Measurements from ENCODE around the gene OVCH1. TPM values are rescaled to one million over a fixed set of nuclear protein-coding genes. Genes with fewer than 3 reads are reported as not detected.
"Not testable (repeated sequence)": the region's sequence is repeated elsewhere in the genome, so short reads cannot be mapped to it uniquely, and the experiment has no call there.

OVCH1 gene
- total RNA-seq, 1 experiment from 2014 or later: not detected

- POLR2A ChIA-PET; H3K27ac ChIP-seq (ENCODE audit: low read depth, low read length); H2AFZ ChIP-seq (ENCODE audit: low read depth, low read length, poor library complexity, severe bottlenecking); intact Hi-C loops (cut with micrococcal nuclease); H3K36me3 ChIP-seq (ENCODE audit: control insufficient read depth in 1 of 2, insufficient read depth in 2 of 2, low read length in 2 of 2); H3K27me3 ChIP-seq (ENCODE audit: insufficient read depth, low read length); DNase-seq (ENCODE audit: low read depth, low spot score); H3K9me3 ChIP-seq (ENCODE audit: control insufficient read depth in 1 of 2, insufficient read depth in 1 of 2, low read depth in 1 of 2, low read length in 2 of 2); H3K9me2 ChIP-seq (ENCODE audit: insufficient read depth); BruUV-seq (replicated peaks); H3K4me1 ChIP-seq (ENCODE audit: control insufficient read depth in 1 of 2, insufficient read depth in 2 of 2, low read length in 2 of 2); H3K4me3 ChIP-seq (replicated peaks in 1 of 2; ENCODE audit: low read depth in 1 of 2, low read length in 2 of 2); CTCF ChIA-PET; RAD21 ChIA-PET (ENCODE audit: low non-redundant PET in 1 of 2, low total read pairs in 2 of 2, uncharacterized antibody in 2 of 2, unreplicated experiment in 2 of 2); H4K20me1 ChIP-seq (ENCODE audit: insufficient read depth); H3K4me2 ChIP-seq (ENCODE audit: low read length); H3K79me2 ChIP-seq (ENCODE audit: insufficient read depth, low read length); H3K9ac ChIP-seq (ENCODE audit: low read length); ATAC-seq: not testable (repeated sequence)
These were observed 111.3 kb downstream of the OVCH1 start for GRCh38 chr12:29386084-29386680.

- CTCF ChIA-PET; H3K4me1 ChIP-seq (ENCODE audit: control insufficient read depth in 1 of 2, insufficient read depth in 2 of 2, low read length in 2 of 2); intact Hi-C loops (cut with micrococcal nuclease); H3K79me2 ChIP-seq (ENCODE audit: insufficient read depth, low read length); H3K9me3 ChIP-seq (ENCODE audit: control insufficient read depth in 1 of 2, insufficient read depth in 1 of 2, low read depth in 1 of 2, low read length in 2 of 2); H3K27me3 ChIP-seq (ENCODE audit: insufficient read depth, low read length); H3K36me3 ChIP-seq (ENCODE audit: control insufficient read depth in 1 of 2, insufficient read depth in 2 of 2, low read length in 2 of 2); H4K20me1 ChIP-seq (ENCODE audit: insufficient read depth); H3K9ac ChIP-seq (ENCODE audit: low read length); H2AFZ ChIP-seq (ENCODE audit: low read depth, low read length, poor library complexity, severe bottlenecking); H3K4me2 ChIP-seq (ENCODE audit: low read length); H3K27ac ChIP-seq (ENCODE audit: low read depth, low read length); H3K9me2 ChIP-seq (ENCODE audit: insufficient read depth); DNase-seq (ENCODE audit: low read depth, low spot score); RAD21 ChIA-PET (ENCODE audit: low non-redundant PET in 1 of 2, low total read pairs in 2 of 2, uncharacterized antibody in 2 of 2, unreplicated experiment in 2 of 2); H3K4me3 ChIP-seq (replicated peaks in 1 of 2; ENCODE audit: low read depth in 1 of 2, low read length in 2 of 2); ATAC-seq; BruUV-seq (replicated peaks); POLR2A ChIA-PET: not testable (repeated sequence)
These were observed 112.3 kb downstream of the OVCH1 start for GRCh38 chr12:29385194-29385593.

GRCh38 chr12:29382251-29382650, 115.2 kb downstream of the OVCH1 start:
- ChIA-PET CTCF (no interaction called here), RAD21 (ENCODE audit: low non-redundant PET in 1 of 2, low total read pairs in 2 of 2, uncharacterized antibody in 2 of 2, unreplicated experiment in 2 of 2) (no interaction called here), POLR2A (no interaction called here)
- BruUV-seq (replicated peaks): no TSS peak
- H3K27ac ChIP-seq (ENCODE audit: low read depth, low read length): no peak overlapping the region
- intact Hi-C loops (cut with micrococcal nuclease): no loop called here
- DNase-seq (ENCODE audit: low read depth, low spot score) (no peak), ATAC-seq (no peak)
- peaks cover 37% of the 10 kb centered on the region for H3K79me2 ChIP-seq (ENCODE audit: insufficient read depth, low read length)
- TF ChIP-seq ZBTB33 (IDR thresholded peaks at IDR 0.05; ENCODE audit: extremely low read depth, insufficient replicate concordance, low read length) (no peak), RAD21 (IDR thresholded peaks at IDR 0.05; ENCODE audit: low read depth) (no peak), POLR2AphosphoS5 (IDR thresholded peaks at IDR 0.05; ENCODE audit: low read depth, low read length) (no peak), FOSL1 (IDR thresholded peaks at IDR 0.05; ENCODE audit: low read depth) (no peak), CEBPB (IDR thresholded peaks at IDR 0.05; ENCODE audit: low read depth) (no peak)
- H3K4me2 ChIP-seq (ENCODE audit: low read length): no peak overlapping the region
- no peaks in the 10 kb centered on the region for H3K9me2 ChIP-seq (ENCODE audit: insufficient read depth)
- H3K4me1 ChIP-seq (ENCODE audit: control insufficient read depth in 1 of 2, insufficient read depth in 2 of 2, low read length in 2 of 2): peaks cover 4 to 17% of the 10 kb centered on the region in 2 experiments; a peak in 3 of 4 replicates
- no peak overlapping the region for H3K9ac ChIP-seq (ENCODE audit: low read length)
- H3K4me3 ChIP-seq (replicated peaks in 1 of 2; ENCODE audit: low read depth in 1 of 2, low read length in 2 of 2): no peak overlapping the region
- no peaks in the 10 kb centered on the region; the same call in 1 of the 2 replicates for H4K20me1 ChIP-seq (ENCODE audit: insufficient read depth)
- H3K36me3 ChIP-seq (ENCODE audit: control insufficient read depth in 1 of 2, insufficient read depth in 2 of 2, low read length in 2 of 2): peaks cover 0 to 5% of the 10 kb centered on the region in 2 experiments; a peak in 2 of 4 replicates
- no peaks in the 10 kb centered on the region for H3K27me3 ChIP-seq (ENCODE audit: insufficient read depth, low read length)
- no peaks in the 10 kb centered on the region for H3K9me3 ChIP-seq (ENCODE audit: control insufficient read depth in 1 of 2, insufficient read depth in 1 of 2, low read depth in 1 of 2, low read length in 2 of 2)
- peak overlapping the region; percentile 77 for H2AFZ ChIP-seq (ENCODE audit: low read depth, low read length, poor library complexity, severe bottlenecking)

Data from HCT116 (cell line).